Measurements from ENCODE around the gene KCNN3. TPM values are rescaled to one million over a fixed set of nuclear protein-coding genes. Genes with fewer than 3 reads are reported as not detected.
A peak's percentile ranks its signal among the peaks of the same experiment; 100 is the strongest.

KCNN3 gene
- total RNA-seq, 2 donors from 2014 or later, result 3.9 to 4.4 TPM

DNA sequence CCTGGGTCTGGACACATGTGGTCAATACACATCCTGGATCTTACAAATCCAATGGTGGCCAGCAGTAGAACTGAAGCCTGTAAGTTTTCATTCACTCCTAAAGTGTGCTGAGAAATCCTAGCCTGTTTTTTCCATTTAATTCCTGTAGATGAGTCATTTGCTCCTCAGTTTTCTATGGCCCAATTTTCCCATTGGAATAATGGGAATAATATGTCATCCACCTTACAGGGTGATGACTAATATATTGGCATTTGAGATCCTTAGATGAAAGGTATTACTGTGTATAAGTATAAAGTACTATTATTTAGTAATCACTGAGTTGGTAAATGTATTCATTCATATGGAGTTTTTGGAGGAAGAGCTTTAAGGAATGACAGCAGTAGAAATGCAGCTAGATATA is 172.4 kb downstream of the KCNN3 start:
- DNase-seq (ENCODE audit: low spot score), result no peak
- no peaks in the 10 kb centered on the region for H3K9me3 ChIP-seq
- no peaks in the 10 kb centered on the region for H3K36me3 ChIP-seq
- no peaks in the 10 kb centered on the region for H3K27me3 ChIP-seq
- H3K27ac ChIP-seq, result no peak overlapping the region
- H3K4me3 ChIP-seq, result no peak overlapping the region
- H3K4me1 ChIP-seq, result no peaks in the 10 kb centered on the region
- TF ChIP-seq, protein P1, sequence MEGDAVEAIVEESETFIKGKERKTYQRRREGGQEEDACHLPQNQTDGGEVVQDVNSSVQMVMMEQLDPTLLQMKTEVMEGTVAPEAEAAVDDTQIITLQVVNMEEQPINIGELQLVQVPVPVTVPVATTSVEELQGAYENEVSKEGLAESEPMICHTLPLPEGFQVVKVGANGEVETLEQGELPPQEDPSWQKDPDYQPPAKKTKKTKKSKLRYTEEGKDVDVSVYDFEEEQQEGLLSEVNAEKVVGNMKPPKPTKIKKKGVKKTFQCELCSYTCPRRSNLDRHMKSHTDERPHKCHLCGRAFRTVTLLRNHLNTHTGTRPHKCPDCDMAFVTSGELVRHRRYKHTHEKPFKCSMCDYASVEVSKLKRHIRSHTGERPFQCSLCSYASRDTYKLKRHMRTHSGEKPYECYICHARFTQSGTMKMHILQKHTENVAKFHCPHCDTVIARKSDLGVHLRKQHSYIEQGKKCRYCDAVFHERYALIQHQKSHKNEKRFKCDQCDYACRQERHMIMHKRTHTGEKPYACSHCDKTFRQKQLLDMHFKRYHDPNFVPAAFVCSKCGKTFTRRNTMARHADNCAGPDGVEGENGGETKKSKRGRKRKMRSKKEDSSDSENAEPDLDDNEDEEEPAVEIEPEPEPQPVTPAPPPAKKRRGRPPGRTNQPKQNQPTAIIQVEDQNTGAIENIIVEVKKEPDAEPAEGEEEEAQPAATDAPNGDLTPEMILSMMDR (IDR thresholded peaks at IDR 0.05), result no peak

DNA sequence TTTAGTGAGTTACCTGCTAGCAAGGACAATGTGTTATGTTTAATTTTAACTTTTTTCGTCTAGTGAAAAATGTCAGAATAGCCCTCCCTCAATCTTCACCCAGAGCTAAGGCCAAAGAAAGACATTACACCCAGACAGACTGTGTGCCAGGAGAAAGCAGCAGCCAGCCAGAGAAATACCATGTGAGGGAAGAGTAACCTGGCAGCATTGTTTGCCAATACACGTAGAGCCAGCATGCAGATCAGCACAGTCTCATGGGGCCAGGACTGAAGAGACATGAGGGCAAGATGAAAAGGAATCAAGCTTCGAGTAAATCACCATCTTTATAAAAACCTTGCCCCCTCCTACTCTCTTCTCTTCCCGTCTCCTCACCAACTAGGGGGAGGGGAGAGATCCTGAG is 173.6 kb downstream of the KCNN3 start:
- Histone ChIP-seq H3K4me3 (no peak overlapping the region), H3K27ac (no peak overlapping the region)

DNA sequence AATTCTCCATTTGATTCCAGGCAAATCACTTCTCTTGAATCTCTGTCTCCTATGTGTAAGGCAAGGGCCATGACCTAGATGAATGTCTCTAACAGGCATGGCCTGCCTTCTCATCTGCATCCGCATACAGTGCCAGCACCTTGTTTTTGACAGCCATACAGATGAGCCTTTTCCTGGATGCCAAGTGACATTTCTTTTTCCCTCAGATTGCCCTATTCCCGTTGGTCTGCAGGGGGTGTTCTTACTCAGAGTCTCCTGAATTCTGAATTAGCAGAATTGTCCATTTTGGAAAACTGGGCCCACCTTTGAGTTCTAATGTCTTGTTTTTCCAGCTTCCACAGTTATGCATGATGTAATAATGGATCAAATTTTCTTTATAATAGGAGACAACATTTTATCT is 174.1 kb downstream of the KCNN3 start:
- H3K27me3 ChIP-seq, result no peaks in the 10 kb centered on the region
- H3K4me1 ChIP-seq, result no peaks in the 10 kb centered on the region
- no peaks in the 10 kb centered on the region for H3K9me3 ChIP-seq
- DNase-seq (ENCODE audit: low spot score), result no peak
- TF ChIP-seq, protein P1 (IDR thresholded peaks at IDR 0.05), result peak in 1 of 2 donors; percentile 53
- H3K36me3 ChIP-seq, result no peaks in the 10 kb centered on the region
- no peak overlapping the region for H3K4me3 ChIP-seq
- no peak overlapping the region for H3K27ac ChIP-seq

More for the DNA sequence above, 173.6 kb downstream of the KCNN3 start:
- Histone ChIP-seq H3K36me3 (no peaks in the 10 kb centered on the region), H3K4me1 (no peaks in the 10 kb centered on the region), H3K9me3 (no peaks in the 10 kb centered on the region), H3K27me3 (no peaks in the 10 kb centered on the region)
- TF ChIP-seq, protein P1 (IDR thresholded peaks at IDR 0.05), result no peak
- no peak for DNase-seq (ENCODE audit: low spot score)

DNA sequence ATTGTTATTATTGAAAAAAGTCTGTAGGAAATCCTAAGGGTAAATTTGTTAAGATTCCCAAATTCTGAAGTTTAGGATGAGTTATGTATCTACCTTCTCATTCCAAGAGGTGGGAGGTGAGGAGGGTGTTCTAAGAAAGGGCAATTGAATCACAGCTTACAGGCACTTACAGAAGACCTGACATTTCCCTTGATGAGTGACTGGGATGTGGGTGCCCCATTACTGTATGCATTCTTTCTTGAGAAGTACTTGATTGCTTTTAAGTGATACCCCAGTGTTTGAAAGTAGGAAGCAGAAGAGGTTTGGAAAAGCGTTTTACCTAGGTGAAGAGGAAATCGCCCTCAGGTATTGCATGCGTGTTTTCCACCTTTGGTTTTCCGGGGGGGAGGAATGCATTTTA is 175.1 kb downstream of the KCNN3 start:
- Histone ChIP-seq H3K36me3 (no peaks in the 10 kb centered on the region), H3K9me3 (no peaks in the 10 kb centered on the region), H3K4me3 (no peak overlapping the region), H3K4me1 (no peaks in the 10 kb centered on the region), H3K27ac (no peak overlapping the region), H3K27me3 (no peaks in the 10 kb centered on the region)
- TF ChIP-seq, protein P1 (IDR thresholded peaks at IDR 0.05), result no peak
- DNase-seq (ENCODE audit: low spot score), result no peak

DNA sequence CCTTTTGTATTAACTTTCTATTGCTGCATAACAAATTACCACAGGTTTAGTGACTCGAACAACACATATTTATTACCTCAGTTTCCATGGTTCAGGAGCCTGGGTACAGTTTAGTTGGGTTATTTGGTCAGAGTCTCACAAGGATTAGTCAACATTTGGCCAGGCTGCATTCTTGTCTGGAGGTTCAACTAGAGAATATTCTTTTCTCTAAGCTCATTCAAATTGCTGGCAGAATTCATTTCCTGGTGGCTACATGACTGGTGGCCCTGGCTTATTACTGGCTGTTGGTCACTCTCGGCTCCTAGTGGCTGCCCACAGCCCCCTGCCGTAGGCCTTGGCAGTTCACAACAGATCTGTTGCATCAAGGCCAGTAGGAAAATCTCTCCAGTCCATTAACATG is 181.0 kb downstream of the KCNN3 start:
- no peaks in the 10 kb centered on the region for H3K27me3 ChIP-seq
- H3K36me3 ChIP-seq, result no peaks in the 10 kb centered on the region
- no peaks in the 10 kb centered on the region for H3K4me1 ChIP-seq
- no peak for DNase-seq (ENCODE audit: low spot score)
- H3K9me3 ChIP-seq, result no peaks in the 10 kb centered on the region
- TF ChIP-seq, protein P1 (IDR thresholded peaks at IDR 0.05), result no peak
- H3K4me3 ChIP-seq, result no peak overlapping the region
- H3K27ac ChIP-seq, result no peak overlapping the region

DNA sequence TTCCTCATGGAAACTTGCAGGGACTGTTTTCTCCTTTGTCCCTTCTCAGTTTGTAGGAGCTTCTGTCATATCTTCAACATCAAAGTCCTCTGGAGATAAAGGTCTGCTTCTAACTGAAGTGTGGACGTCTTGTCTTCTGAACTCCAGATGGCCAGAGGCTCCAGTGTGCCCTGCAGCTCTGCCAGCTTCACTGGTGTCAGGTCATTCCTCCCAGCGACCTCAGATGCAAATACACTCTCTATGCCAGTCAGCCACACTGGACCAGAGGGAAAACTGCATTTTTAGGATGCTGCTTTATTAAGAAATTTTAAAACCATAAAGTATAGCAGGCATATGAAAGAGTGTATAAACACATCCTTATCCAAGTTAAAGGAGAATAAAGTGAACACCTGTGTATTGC is 183.6 kb downstream of the KCNN3 start:
- no peak for DNase-seq (ENCODE audit: low spot score)
- no peaks in the 10 kb centered on the region for H3K36me3 ChIP-seq
- TF ChIP-seq, protein P1 (IDR thresholded peaks at IDR 0.05), result no peak
- no peak overlapping the region for H3K4me3 ChIP-seq
- H3K9me3 ChIP-seq, result no peaks in the 10 kb centered on the region
- H3K27me3 ChIP-seq, result no peaks in the 10 kb centered on the region
- no peak overlapping the region for H3K27ac ChIP-seq
- H3K4me1 ChIP-seq, result no peaks in the 10 kb centered on the region
